Measurements from ENCODE around the gene ETV6.
A peak's percentile ranks its signal among the peaks of the same experiment; 100 is the strongest.

ETV6 gene

DNA sequence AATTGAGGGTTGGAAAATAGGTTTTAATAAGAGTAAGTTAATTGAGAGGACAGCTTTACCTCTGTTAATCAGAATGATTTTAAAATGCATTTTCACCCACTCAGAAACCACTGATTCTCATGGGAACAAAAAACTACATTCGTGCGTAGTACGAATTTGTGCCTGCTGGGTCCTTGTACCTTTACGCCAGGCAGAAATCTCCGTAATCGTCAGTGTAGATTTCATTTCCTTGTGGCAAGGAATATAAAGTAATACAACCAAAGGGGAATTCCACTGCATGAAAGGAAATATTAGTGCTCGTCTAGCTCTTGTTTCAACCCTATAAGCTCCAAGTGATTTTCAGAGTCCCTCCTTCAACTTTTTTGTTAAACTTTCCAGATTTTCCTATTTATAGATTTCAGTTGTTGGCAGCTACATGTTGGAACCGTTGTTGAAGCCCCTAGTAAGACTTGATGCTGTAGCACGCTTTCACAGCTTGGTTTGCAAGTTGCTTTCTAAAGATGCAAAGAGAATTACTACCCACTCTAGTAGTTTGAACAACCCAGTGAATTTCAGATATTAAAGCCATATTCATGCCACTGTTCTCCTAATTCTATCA lies 90.6 kb downstream of the ETV6 start:
- DNase-seq (ENCODE audit: low read depth, low spot score), result no peak

DNA sequence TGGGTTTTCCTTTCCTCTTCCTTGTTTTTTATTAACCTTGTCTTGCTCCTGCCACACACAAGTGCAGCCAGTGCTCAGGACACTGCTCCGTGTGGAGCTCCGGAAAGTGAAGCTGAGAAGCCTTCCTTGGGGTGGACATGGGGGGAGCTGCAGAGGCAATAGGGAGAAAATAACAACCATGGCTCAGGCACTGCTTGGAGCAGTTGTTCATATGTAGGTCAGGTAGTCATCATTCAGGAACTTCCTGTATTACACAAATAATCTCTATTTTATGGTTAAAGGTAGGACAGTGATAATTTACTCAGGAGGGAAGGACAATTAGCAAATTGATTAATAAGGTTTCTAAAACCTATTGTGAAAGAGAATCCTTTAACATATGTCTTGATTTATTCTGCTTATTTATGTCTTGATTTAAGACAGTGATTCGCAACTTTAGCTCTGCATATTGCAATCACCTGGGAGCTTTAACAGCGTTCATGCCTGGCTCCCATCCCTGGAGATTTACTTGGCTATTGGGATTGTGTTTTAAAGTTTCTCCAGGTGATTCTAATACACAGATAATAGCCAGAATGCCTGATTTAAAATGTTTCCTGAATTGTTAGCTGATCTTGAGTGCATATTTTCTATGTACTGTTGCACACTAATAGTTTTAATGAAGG lies 92.1 kb downstream of the ETV6 start:
- no peak for DNase-seq (ENCODE audit: low read depth, low spot score)

DNA sequence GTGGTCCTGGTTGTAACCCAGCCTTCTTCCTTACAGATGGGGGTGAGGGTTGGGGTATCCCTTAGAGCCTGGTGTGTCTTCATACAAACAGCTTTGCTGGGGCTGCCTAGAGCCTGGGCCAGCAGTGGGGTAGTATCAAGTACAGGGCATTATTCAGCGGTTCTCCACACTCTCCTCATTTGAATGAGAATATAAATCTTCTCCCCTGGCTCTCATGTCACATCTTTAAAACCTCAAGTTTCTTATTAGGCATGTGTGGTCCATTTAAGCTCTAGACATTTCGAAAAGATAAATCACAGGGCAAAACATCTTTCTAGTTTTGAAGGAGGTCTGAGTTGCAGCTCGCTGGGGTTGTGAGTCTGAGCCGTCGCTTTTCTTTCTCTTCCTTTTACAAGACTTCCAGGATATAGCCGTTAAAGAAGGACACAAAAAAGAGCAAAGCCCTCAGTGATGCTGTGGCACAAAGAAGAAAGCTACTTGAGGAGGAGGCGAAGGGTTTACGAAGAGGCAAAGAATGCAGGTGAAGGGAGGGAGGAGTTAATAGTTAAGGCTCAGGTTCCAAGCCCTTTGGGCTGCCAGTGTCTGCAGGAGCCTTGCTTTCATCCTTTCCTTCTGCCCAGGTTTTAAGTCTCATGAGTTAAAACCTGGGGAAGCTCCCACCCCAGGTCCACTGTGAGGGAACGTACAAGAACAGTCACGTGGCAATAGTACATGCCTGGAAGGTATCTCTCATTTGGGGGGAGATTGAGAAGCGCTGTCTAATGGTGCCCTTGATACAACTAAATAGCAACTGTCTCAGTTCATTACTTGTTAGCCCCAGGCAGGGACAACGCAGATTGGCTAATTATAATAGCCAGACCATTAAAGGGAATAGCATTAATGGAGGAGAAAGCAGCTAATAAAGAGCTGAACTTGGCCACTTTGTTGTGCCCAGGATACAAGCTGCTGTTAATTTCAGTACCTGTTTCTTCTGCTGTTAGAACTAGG lies 94.2 kb downstream of the ETV6 start:
- no peak for DNase-seq (ENCODE audit: low read depth, low spot score)

DNA sequence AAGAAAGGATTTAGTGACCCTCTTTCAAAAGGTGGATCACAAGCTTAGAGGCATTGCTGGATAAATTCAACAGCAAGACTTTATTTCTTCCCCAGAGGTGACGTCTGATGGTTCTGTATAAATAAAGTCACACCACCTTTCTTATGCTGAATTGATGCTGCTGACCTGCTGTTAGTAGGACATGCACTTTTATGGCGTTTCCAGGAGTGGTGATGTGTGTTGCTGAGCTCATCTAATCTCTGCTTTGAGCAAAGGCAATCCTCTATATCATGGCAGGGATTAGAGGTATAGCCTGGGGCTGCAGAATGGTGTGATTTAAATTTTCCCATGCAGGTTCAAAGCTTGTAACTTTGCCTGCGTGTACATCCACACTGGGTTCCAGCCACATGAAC lies 94.9 kb downstream of the ETV6 start:
- DNase-seq (ENCODE audit: low read depth, low spot score), result no peak

DNA sequence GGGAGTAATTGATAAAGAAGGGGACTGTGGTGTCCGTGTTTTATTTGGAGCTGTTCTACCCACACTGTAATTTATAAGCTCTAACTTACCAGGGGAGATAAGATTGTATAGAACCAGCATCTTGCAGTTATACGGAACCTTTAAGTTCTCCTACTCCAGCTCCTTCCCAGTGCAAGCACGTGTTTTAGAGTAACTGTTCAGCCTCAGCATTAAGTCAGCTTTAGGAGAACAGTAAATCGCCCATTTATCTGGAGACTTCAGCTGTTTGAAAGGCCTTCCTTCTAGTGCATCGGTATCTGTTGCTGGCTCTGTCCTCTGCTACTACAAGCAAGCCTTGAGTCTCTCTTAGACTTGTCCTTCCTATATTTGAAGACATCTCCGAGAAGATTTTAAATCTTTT lies 95.6 kb downstream of the ETV6 start:
- DNase-seq (ENCODE audit: low read depth, low spot score), result no peak

DNA sequence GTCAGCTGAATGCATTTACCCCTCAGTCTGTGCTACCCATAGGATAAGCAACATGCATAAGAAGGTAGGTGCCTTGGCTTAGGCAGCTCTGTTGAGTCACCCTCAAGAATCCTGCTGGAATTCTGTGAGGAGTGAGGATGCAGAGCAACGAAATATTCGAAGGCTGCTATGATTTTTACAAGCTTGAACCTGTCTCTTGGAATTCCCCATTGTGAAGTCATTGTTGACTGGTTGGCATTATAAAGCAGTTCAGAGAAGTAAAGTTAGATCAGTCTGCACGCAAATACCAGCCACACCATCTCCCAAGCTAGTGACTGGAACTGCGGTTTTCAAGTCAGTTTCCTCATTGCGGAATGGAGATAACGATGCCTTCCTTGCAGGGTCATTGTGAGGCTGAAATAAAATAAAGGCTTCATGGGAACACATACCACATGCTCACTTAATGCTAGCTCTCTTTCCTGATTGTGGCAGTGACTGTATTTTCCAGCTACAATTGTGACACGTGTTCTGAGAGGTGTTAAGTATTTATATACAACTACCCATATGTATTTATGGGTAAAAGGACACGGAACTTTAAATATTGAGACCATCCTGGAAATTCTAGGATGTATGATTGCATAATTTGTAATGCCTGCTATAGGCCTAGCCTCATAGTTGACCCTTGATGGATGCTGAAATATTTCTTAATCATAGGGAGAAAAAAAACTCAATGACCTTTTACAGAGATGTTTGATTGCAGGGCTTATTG lies 96.7 kb downstream of the ETV6 start:
- DNase-seq (ENCODE audit: low read depth, low spot score), result no peak

DNA sequence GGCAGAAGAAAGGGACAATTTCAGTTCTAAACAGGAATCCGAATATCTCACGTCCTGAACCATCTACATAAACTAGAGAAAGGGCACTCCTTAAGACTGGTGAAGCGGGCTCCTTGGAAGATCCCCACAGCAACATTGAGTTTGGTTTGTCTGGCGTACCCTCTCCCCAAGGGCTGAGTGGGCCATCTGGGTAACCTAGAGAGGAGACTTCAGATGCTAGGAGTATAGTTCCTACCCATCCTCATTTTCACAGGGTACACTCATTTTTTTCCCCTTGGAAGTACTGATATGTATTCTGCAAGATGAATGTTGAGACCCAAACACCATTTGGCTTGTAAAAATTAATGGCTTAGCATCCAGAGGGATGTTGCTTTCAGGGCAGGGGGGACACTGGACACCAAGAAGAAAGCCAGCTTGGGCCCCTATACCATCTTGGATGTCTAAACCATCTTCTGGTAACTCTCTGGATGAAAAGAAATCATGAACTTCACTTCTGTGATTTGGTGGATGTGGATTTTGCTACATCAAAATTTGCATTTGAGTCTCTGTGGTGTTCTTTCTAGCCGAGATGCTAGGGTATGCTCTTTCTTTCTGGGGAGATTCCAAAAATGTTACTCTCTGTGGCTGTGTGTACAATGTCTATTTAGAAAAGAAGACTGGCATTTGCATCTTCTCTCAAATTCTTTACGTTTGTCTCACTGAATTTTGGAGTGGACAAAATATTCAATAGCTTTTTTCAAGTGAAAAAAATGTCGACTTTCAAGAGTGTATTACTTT lies 97.7 kb downstream of the ETV6 start:
- no peak for DNase-seq (ENCODE audit: low read depth, low spot score)

DNA sequence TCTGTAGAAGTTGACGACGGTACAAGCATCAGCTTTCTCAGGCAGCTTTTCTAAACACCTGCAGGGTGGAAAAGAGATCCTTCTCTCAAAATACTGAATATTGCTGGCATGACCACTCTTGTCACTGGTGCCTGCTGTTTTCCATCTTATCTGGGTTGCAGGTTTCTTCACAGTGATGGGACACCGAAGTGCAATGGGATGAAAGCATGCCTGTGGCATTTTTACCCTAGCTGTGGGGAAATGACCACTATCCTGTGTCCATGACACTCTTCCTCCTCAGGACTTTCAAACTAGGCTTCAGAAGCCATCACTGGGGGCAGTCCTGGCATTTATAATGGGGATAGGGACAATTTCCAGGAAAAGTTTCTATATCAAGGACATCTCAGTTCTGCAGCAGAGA lies 98.5 kb downstream of the ETV6 start:
- DNase-seq (ENCODE audit: low read depth, low spot score), result no peak

DNA sequence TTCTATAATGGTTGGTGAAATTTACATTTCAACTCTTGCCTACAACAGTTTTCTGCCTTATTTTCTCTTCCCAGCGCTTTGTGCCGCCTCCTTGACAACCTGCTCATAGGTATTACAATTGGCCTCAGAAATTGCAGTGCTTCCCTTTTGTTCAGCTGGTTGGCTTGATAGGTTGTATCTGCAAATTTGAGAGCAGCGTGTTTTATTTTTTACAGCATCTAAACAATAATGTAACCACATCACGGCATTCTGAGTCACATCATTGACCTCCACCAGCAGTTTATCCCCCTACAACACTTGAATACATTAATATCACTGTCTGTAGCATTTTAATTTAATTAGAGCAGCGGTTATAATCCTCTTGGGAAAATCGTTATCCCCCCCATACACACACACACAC lies 99.4 kb downstream of the ETV6 start:
- DNase-seq (ENCODE audit: low read depth, low spot score), result no peak

DNA sequence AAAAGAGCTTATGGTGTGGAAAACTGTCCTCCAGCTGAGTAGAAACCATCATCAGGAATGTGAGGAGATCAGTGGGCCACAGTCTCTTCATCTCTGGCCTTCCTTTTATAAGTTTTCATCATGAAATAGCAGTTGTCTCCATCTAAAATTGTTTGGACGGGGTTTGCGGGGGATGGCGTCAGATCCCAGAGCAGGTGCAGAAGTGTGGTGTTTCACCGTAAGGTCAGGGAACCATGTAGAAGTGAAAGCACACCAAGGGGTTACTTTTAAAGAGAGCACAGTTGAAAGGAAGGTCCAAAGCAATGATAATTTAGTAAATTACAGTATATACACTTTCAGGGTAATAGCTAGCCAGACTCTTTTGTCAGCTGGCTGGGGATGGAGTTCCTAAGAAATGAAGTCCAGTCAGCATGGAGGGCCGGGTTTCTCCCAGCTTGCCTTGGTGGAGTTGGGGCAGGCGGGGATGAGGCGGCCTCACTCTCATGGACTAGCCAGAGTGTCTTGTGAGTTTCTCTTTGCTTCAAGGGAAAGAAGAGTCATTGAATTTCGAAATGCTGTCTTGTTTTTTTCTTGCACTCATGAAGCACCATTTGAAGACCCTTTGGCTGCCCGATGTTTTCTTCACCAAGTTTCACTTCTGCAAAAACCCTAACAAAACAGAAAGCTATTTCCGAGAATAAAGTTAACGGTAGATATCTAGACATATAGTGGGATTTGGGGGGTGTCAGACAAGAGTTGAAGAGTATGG lies 100.6 kb downstream of the ETV6 start:
- DNase-seq (ENCODE audit: low read depth, low spot score), result no peak

DNA sequence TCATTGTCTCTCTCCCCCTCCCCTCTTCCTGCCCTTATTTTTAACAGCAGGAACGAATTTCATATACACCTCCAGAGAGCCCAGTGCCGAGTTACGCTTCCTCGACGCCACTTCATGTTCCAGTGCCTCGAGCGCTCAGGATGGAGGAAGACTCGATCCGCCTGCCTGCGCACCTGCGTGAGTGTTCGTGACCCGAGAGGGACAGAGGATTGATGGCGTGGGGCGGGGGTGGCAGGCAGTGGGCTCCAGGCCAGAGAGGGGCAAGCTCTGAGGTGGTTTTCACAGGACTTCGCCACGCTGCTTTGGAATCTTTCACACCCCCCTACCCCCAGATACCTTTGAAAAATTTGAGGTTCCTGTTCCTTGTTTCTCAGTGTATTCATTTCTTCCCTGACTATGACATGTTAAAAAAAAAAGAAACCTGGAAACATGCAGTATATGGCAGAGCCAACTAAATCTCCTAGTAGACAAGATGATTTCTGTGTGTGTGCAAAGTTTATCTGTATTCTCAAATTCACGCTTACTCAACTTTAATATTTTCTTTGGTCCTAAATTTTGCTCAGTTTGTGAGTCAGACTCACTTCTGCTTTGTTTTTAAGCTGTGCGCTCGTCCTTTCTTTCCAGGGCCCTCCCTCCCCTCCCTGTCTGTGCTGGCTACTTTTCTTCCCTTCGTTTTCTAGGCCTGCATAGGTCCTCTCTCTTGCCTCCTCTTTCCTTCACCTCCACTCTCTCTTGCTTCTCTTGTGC lies 103.1 kb downstream of the ETV6 start:
- DNase-seq (ENCODE audit: low read depth, low spot score), result no peak

DNA sequence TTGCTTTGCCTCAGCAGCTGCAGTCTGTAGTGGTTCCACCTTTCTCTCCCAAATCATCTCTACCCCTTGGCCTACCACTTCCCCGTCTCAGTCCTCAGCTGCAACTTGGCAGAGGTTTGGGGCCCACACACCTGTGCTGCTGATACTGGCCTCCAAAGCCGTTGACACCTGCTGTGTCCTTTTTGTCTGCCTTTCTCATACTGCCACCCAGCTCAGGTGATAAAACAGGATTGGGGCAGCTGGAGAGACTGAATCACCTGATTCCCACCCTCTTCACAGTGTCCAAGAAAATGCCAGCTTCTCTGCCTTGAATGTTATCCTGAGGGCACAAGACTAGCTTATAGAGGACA lies 103.7 kb downstream of the ETV6 start:
- DNase-seq (ENCODE audit: low read depth, low spot score), result no peak

DNA sequence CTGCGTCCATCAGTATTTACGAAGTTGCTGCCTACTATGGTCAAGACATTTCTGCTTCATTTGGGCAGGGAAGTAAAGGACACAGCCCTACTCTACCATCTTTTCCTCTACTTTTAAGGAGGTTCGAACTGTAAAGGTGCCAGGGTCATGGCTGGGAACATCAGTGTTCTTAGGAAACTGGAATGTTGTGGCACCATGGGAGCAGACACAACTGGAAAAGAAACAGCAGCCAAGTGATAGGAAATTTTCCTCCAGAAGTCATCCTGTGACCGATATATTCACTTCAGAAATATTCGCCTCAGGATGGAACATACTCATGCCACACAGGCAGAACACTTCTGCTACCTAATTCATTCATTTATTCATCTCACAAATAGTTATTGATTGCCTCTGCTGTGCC lies 104.4 kb downstream of the ETV6 start:
- DNase-seq (ENCODE audit: low read depth, low spot score), result no peak

DNA sequence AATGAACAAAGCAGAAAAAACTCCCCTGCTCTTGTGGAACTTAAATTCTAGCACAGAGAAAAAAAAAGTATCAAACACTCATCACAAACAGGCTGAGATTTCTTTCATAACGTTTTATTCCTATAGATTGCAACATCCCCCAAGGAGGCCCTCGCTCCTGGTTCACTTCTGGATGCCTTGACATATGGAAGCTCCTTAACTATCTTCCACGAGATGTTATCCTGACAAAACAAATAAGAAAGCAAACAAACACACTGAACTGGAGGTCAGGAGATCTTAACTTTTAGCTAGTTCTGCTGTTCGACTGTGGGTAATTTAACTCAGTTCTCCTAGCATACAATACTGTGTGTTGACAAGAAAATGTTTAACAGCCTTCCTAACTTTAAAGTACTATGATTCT lies 104.8 kb downstream of the ETV6 start:
- DNase-seq (ENCODE audit: low read depth, low spot score), result no peak

DNA sequence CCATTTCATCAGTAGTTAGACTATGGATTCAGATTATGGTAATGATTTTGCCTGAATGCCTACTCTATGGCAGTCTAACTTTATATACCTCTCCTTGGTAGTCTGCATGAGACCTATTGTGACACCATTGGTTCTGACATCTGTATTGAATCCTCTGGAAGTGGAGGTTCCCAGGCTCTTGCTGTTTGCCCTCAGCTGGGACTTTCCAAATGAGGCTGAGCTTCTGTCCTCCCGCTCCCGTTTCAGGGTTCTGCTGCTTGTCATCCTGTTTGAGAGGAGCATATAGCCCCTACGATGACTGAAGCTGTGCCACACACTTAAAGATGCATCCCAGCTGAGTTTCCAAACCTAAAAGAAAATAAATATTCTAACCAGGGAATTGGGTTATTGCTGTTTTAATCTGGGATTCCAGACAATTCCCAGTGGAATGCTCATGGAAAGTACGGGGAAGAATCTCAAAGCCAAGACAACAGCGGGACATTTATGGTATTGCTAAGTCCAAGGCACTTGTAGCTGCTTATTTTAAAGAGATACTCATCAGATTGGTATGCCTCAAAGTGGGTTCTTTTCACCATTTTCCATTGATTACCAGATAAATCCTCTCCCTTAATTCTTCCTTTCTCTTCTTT lies 105.9 kb downstream of the ETV6 start:
- peak; percentile 45 for DNase-seq (ENCODE audit: low read depth, low spot score)

DNA sequence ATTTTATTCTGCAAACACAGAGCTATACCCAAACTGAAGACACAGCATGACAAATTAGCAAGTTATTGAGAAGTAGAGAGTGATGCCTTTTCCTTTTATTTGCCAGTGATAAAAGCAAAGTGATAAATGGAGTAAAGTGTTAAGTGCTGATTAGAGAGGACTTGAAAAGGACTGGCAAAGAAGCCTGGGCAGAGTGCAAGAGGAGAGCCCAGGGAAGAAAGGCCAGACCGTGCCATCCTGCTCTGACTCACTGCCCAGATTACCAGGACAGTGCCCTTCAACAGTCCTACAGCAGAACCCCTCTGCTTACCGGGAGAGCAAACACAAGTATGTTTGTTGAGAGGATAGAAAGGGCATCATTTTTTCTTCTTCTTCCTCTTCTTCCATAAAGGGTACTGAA lies 106.5 kb downstream of the ETV6 start:
- no peak for DNase-seq (ENCODE audit: low read depth, low spot score)

DNA sequence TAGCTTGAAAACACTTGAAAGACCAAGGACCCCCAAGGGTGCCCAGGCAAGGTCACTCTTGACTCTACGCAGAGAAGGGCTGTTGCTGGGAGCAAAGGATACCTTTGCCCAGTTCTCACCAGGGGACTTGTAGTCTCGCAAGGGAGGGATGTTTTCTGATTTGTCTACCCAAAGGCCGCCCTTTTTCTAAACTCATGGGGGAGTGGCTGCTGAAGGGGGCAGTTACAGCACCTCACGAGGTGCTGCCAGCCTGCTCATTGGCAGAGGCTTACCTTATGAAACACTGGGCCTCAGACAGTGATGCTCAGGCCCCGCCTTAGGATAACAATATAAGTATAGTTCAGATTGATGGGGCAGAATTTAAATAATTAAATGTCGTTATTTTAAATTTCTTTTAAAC lies 107.0 kb downstream of the ETV6 start:
- DNase-seq (ENCODE audit: low read depth, low spot score), result no peak

DNA sequence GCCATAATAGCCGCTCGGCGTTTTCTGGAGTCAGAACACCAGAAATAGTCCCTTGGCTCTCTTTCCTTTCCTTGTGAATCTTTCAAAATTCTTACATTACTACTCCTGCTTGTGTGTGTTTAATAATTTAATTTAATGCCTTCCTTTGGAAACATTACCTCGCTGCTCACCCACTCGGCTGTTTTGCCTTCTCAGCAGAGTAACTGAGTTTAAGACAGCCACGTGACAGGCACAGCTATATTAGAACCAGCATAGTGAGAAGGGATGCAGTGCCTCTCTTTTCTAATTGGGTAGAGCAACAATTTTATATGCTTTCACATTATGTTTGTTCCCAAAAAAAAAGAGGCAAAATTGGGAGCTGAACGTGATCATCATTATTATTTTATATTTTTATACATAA lies 107.6 kb downstream of the ETV6 start:
- no peak for DNase-seq (ENCODE audit: low read depth, low spot score)

DNA sequence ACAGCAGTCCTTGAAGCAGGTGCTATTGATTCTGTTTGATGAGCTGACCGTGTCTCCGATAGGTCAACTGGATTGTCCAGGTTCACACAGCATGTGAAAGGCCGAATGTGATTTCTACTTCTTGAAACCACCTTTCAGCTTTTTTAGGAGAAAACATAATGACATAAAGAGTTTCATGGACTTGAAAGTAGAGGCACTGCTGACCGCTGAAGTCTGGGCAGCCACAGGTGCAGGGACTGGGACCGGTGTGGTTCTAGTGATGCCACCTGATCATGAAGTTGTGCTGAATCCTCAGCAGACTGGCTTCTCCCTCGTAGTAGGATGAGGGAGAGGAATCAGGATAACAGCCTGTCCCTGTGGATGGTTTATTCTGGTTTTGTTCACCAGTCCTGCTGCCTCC lies 108.1 kb downstream of the ETV6 start:
- no peak for DNase-seq (ENCODE audit: low read depth, low spot score)
